HG02623 (cell line): Measurements from ENCODE around the gene OS9.
"Not testable (repeated sequence)": the region's sequence is repeated elsewhere in the genome, so short reads cannot be mapped to it uniquely, and the experiment has no call there.

Experiments used
- ATAC-seq: cut with Tn5 transposase; IDR thresholded peaks from one replicate; pipeline ENCODE4 v1.9.1; 2021; ENCODE audit warnings: moderate library complexity; ENCODE audit not compliant: unreplicated experiment

Gene OS9

GRCh38 chr12:57693659-57694458 is at the start of gene OS9:
TSS of gene OS9 (plus strand) at chr12:57694132. CDS start at chr12:57694162, 30 bp downstream.
- peak; percentile 96 for ATAC-seq

- not testable (repeated sequence) for ATAC-seq
Observed at GRCh38 chr12:57645990-57646658, 47.8 kb upstream of the OS9 start.

DNA sequence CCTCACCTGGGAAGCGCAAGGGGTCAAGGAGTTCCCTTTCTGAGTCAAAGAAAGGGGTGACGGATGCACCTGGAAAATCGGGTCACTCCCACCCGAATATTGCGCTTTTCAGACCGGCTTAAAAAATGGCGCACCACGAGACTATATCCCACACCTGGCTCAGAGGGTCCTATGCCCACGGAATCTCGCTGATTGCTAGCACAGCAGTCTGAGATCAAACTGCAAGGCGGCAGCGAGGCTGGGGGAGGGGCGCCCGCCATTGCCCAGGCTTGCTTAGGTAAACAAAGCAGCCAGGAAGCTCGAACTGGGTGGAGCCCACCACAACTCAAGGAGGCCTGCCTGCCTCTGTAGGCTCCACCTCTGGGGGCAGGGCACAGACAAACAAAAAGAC is 47.3 kb upstream of the OS9 start:
- not testable (repeated sequence) for ATAC-seq

DNA sequence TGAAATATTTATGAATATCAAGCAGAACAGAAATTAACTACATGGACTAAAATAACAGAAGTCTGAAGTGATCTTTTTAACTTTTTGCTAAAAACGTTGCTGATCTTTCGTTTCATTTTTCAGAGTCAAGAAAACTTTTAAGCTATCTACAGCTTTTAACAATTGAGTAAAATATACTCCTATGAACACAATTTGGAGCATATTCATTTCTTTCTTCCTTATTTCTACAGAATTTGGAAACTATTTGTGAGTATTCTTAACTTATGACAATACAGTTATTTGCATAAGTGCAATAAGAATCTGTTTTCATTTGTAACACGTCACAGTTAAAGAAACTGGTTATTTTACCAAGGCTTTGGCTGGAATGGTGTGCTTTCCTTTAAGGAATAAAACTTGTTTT is 39.9 kb upstream of the OS9 start:
- ATAC-seq, result no peak

GRCh38 chr12:57655541-57656240 is 38.2 kb upstream of the OS9 start:
- ATAC-seq, result no peak

- not testable (repeated sequence) for ATAC-seq
Observed at GRCh38 chr12:57656408-57656807, 37.5 kb upstream of the OS9 start.

- ATAC-seq, result no peak
Observed at GRCh38 chr12:57657744-57658143, 36.2 kb upstream of the OS9 start.

- ATAC-seq, result no peak
Observed at GRCh38 chr12:57658890-57659289, 35.0 kb upstream of the OS9 start.

GRCh38 chr12:57661376-57661775 is 32.6 kb upstream of the OS9 start:
- no peak for ATAC-seq

DNA sequence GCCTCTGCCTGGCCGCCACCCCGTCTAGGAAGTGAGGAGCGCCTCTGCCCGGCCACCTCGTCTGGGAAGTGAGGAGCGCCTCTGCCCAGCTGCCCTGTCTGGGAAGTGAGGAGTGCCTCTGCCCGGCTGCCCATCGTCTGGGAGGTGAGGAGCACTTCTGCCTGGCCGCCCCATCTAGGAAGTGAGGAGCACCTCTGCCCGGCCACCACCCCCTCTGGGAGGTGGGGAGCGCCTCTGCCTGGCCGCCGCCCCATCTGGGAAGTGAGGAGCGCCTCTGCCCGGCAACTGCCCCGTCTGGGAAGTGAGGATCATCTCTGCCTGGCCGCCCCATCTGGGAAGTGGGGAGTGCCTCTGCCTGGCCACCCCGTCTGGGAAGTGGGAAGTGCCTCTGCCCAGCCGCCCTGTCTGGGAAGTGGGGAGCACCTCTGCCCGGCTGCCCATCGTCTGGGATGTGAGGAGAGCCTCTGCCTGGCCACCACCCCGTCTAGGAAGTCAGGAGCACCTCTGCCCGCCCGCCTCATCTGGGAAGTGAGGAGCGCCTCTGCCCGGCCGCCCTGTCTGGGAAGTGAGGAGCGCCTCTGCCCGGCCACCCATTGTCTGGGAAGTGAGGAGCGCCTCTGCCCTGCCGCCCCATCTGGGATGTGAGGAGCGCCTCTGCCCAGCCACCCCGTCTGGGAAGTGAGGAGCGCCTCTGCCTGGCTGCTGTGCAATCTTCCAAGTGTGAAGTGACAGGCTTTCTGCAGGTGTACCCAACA is 28.7 kb upstream of the OS9 start:
- not testable (repeated sequence) for ATAC-seq

GRCh38 chr12:57666897-57667296 is 27.0 kb upstream of the OS9 start:
- ATAC-seq, result no peak

GRCh38 chr12:57669691-57670090 is 24.2 kb upstream of the OS9 start:
- not testable (repeated sequence) for ATAC-seq

GRCh38 chr12:57671811-57672210 is 22.1 kb upstream of the OS9 start:
- ATAC-seq, result not testable (repeated sequence)

DNA sequence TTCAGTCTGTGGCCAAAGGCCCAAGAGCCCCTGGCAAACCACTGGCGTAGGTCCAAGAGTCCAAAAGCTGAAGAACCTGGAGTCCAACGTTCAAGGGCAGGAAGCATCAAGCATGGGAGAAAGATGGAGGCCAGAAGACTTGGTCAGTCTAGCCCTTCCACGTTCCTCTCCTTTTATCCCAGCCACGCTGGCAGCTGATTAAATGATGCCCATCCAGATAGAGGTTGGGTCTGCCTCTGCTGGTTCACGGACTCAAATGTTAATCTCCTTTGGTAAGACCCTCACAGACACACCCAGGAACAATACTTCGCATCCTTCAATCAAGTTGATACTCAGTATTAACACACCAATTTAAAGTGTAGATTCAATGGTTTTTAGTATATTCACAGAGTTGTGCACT is 21.1 kb upstream of the OS9 start:
- ATAC-seq, result no peak

DNA sequence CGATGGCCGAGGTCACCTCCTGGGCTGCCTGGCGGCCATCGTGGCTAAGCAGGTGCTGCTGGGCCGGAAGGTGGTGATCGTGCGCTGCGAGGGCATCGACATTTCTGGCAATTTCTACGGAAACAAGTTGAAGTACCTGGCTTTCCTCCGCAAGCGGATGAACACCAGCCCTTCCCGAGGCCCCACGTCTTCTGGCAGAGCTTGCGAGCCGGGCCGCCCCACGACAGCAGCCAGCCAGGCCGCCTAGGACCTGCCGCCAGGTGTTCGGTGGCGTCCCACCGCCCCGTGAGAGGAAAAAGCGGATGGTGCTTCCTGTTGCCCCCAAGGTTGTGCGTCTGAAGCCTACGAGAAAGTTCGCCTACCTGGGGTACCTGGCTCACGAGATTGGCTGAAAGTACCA is 19.2 kb upstream of the OS9 start:
- ATAC-seq, result no peak

GRCh38 chr12:57677947-57678346 is 16.0 kb upstream of the OS9 start:
- not testable (repeated sequence) for ATAC-seq

DNA sequence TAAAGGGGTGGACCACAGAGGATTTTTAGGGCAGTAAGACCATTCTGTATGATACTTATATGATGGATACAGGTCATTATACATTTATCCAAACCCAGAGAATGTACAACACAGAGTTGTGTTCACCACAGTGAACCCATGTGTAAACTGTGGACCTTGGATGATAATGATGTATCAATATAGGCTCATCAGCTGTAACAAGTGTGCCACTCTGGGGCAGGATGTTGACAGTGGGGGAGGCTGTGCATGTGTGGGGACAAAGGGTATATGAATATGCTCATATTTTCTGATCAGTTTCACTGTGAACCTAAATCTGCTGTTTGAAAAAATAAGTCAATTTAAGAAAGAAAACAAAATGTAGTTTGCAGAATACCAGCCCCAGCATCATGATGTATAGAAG is 14.2 kb upstream of the OS9 start:
- ATAC-seq, result no peak

DNA sequence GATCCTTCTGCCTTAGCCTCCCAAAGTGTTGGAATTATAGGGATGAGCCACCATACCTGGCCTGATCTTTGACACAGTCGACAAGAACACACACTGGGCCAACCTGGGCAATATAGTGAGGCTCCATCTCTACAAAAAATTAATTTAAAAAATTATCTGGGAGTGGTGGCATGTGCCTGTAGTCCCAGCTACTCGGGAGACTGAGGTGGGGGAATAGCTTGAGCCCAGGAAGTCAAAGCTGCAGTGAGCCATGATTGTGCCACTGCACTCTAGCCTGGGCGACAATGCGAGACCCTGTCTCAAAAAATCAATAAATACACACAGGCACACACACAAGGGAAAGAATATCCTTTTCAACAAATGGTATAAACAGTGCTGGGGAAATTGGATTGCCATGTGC is 6.1 kb upstream of the OS9 start:
- ATAC-seq, result no peak

DNA sequence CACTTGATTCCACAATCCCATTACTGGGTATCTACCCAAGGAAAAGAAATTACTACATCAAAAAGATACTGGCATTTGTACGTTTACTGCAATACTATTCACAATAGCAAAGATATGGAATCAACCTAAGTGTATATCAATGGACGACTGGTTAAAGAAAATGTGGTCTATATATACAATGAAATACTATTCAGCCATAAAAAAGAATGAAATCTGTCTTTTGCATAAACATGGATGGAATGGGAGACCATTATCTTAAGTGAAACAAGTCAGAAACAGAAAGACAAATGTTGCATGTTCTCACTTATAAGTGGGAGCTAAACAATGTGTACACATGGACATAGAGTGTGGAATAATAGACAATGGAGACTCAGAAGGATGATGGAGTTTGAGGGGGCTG is 5.0 kb upstream of the OS9 start:
- no peak for ATAC-seq

DNA sequence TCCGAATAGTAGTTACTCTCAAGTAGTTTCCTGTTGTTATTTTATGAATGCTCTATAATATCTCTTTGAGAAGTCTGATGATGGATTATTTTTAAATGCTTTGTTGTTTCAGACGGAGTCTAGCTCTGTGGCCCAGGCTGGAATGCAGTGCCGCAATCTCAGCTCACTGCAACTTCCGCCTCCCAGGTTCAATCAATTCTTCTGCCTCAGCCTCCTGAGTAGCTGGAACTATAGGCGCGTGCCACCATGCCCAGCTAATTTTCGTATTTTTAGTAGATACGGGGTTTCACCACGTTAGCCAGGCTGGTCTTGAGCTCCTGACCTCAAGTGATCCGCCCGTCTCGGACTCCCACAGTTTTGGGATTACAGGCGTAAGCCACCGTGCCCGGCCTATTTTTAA is 1.4 kb upstream of the OS9 start:
- ATAC-seq, result no peak

DNA sequence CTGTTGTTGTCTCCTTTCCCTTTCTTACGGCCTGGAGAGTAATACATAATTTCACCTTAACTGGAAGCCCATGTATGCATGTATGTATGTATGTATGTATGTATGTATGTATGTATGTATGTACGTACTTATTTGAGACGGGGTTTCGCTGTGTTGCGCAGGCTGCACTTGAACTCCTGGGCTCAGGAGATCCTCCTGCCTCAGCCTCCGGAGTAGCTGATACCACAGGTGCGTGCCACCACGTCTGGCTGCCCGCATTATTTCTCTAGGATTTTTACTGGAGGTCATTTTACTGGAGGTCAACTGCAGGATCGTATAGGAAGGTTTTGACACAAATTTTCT is 644 bp upstream of the OS9 start:
- no peak for ATAC-seq
